Naive thymus-derived CD4-positive, alpha-beta T cell (primary cell): ENCODE measurements around the gene ARFGAP1. TPM values are rescaled to one million over a fixed set of nuclear protein-coding genes. Genes with fewer than 3 reads are reported as not detected.

Experiments used
- ATAC-seq: fragments of 150-1000 bp; cut with Tn5 transposase; 2 replicates; pipeline ENCODE4 v1.10.0; 2021; ENCODE audit warnings: mild to moderate bottlenecking, moderate library complexity
- CTCF ChIA-PET: fragments of 350-600 bp; sonication (Branson Sonifier 250); formaldehyde crosslinking; loops from one replicate; lab custom pipeline; 2021; ENCODE audit warnings: antibody characterized with exemption; lab: Charles Lee
- POLR2A ChIA-PET: fragments of 350-600 bp; sonication (Branson Sonifier 250); formaldehyde crosslinking; loops from one replicate; lab custom pipeline; 2021; ENCODE audit warnings: antibody characterized with exemption, inconsistent platforms; lab: Charles Lee
- DNase-seq, 9 donors: peaks; one replicate each; pipeline versions ENCODE4 v3.0.0 to v3.0.0-alpha.2; 2020 to 2022; ENCODE audit warnings: mixed read lengths in 1 of 9
- H3K27ac ChIP-seq: one replicate; pipeline ENCODE4 v1.7.0; 2013; ENCODE audit warnings: mild to moderate bottlenecking, low read depth, low read length, moderate library complexity
- H3K27me3 ChIP-seq, 2 donors: one replicate each; pipeline ENCODE4 v1.7.0; 2013; ENCODE audit warnings: low read length in 2 of 2, mild to moderate bottlenecking in 2 of 2, moderate library complexity in 2 of 2; ENCODE audit not compliant: control insufficient read depth in 2 of 2, insufficient read depth in 2 of 2
- H3K36me3 ChIP-seq, 3 experiments: 1 replicate in 2 of 3; 2 replicates in 1 of 3; pipeline ENCODE4 v1.7.0; 2013; ENCODE audit warnings: low read length in 3 of 3, mild to moderate bottlenecking in 3 of 3, moderate library complexity in 1 of 3; ENCODE audit not compliant: insufficient read depth in 3 of 3, control insufficient read depth in 2 of 3
- H3K4me1 ChIP-seq, 2 donors: one replicate each; pipeline ENCODE4 v1.7.0; 2013; ENCODE audit warnings: low read length in 2 of 2, mild to moderate bottlenecking in 2 of 2, moderate library complexity in 1 of 2; ENCODE audit not compliant: control insufficient read depth in 2 of 2, insufficient read depth in 2 of 2
- H3K4me3 ChIP-seq: 2 replicates; pipeline ENCODE4 v1.7.0; 2013; ENCODE audit warnings: mild to moderate bottlenecking, low read length
- H3K9me3 ChIP-seq, 3 experiments: 1 replicate in 2 of 3; 2 replicates in 1 of 3; pipeline ENCODE4 v1.7.0; 2013; ENCODE audit warnings: low read length in 3 of 3; ENCODE audit not compliant: control insufficient read depth in 2 of 3
- H3K27ac Mint-ChIP-seq, 9 donors: one replicate each; pipeline ENCODE4 v1.8.0; 2020 to 2022; ENCODE audit warnings: mixed read lengths in 9 of 9, mild to moderate bottlenecking in 8 of 9, moderate library complexity in 5 of 9, inconsistent platforms in 2 of 9
- H3K27me3 Mint-ChIP-seq, 5 donors: one replicate each; pipeline ENCODE4 v1.8.0; 2021 to 2022; ENCODE audit warnings: mixed read lengths in 5 of 5, mild to moderate bottlenecking in 1 of 5
- H3K36me3 Mint-ChIP-seq, 5 donors: one replicate each; pipeline ENCODE4 v1.8.0; 2020 to 2022; ENCODE audit warnings: mixed read lengths in 5 of 5, mild to moderate bottlenecking in 3 of 5, inconsistent platforms in 1 of 5
- H3K4me1 Mint-ChIP-seq, 7 donors: one replicate each; pipeline ENCODE4 v1.8.0; 2020 to 2022; ENCODE audit warnings: mixed read lengths in 7 of 7, mild to moderate bottlenecking in 3 of 7, inconsistent platforms in 1 of 7
- H3K4me3 Mint-ChIP-seq, 10 donors: one replicate each; pipeline ENCODE4 v1.8.0; 2020 to 2022; ENCODE audit warnings: mild to moderate bottlenecking in 10 of 10, mixed read lengths in 10 of 10, moderate library complexity in 6 of 10, inconsistent platforms in 2 of 10
- H3K9me3 Mint-ChIP-seq, 11 donors: one replicate each; pipeline ENCODE4 v1.8.0; 2020 to 2022; ENCODE audit warnings: mixed read lengths in 11 of 11, mild to moderate bottlenecking in 4 of 11, inconsistent platforms in 1 of 11, moderate library complexity in 1 of 11
- intact Hi-C, 2 donors: fragments of 100-400 bp; cut with micrococcal nuclease; formaldehyde crosslinking; loops; one replicate each; pipeline ENCODE4 v1.15.1; 2023
- polyA plus RNA-seq, 2 donors: library from polyadenylated mRNA; unstranded; fragments of 300-500 nt; fragmentation: Illumina TruSeq; gene quantifications; one replicate each; pipeline ENCODE4 v1.2.3, GENCODE V29; 2021
- total RNA-seq, 6 experiments: library from RNA in 5 of 6; stranded (reverse) in 5 of 6; gene quantifications; 1 replicate in 5 of 6; 2 replicates in 1 of 6; pipeline ENCODE4 v1.2.3 and lab custom pipeline; 2021 to 2026

ARFGAP1 gene
- total and polyA plus RNA-seq, 7 experiments from 2014 or later: 15.9 to 119 (median 105) TPM

DNA sequence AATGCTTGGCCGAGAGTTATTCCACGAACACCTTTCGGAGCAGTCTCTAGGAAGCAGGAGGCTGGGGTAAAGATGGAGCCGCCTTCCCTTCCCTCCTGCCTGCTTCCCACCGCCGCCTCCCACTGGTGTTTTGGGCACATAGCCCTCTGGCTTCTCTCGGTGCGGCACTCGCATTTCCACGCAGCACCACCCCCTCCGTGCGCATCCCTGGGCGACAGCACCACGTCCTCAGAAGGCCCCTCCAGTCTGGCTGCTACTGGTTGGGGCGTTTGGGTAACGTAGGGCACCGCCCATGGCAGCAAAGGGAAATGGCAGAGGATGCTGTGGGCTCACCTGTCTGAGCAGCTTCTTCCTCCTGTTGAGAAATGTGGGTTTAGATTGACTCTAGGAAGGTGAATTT is 22.8 kb downstream of the ARFGAP1 start:
- peaks cover 9 to 17% (median 13%) of the 10 kb centered on the region in 5 donors for H3K27me3 Mint-ChIP-seq
- DNase-seq (peak in 5 of 9 donors; percentile 15 to 32 (median 25)), ATAC-seq (peak; percentile 44)
- intact Hi-C loops: no loop called here
- no peak overlapping the region for H3K27ac ChIP-seq
- no peak overlapping the region for H3K4me3 ChIP-seq
- CTCF ChIA-PET: interaction anchor here (1.2 kb wide), 1 partner anchor 11 kb away, joined by 3 read pairs; no protein-coding TSS in a partner anchor
- peaks cover 0 to 3% (median 0%) of the 10 kb centered on the region in 11 donors for H3K9me3 Mint-ChIP-seq
- H3K36me3 Mint-ChIP-seq: peaks cover 0 to 3% (median 0%) of the 10 kb centered on the region in 5 donors
- H3K27me3 ChIP-seq: no peaks in the 10 kb centered on the region
- peak overlapping the region in 2 of 9 donors; percentile 40 to 66 for H3K27ac Mint-ChIP-seq
- peaks cover 0 to 7% of the 10 kb centered on the region in 2 donors for H3K4me1 ChIP-seq
- H3K36me3 ChIP-seq: no peaks in the 10 kb centered on the region
- H3K4me1 Mint-ChIP-seq: peaks cover 5 to 15% (median 9%) of the 10 kb centered on the region in 7 donors
- no peaks in the 10 kb centered on the region for H3K9me3 ChIP-seq
- H3K4me3 Mint-ChIP-seq: peak overlapping the region in 5 of 10 donors; percentile 30 to 57 (median 41)
- POLR2A ChIA-PET: interaction anchor here (2.0 kb wide), 1 partner anchor 11 kb away, joined by 5 read pairs; no protein-coding TSS in a partner anchor

DNA sequence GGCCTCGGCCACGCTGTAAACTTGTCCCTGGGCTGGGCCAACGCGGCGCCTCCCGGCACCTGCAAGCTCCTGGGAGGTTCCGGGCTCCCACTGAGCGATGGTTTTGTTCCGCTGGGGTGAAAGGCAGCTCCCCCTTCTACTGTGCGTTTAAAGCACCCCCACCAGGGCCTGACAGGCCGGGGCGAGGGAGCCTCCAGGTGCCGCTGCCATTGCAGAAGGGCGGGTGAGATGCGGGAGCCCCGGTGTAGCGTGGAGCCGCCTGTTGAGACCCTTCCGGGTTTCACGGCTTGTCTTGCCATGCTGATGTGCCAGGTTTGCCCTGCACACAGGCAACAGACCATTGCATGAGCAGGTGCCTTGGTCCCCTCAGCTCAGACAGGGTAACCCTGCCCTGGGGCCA is 23.2 kb downstream of the ARFGAP1 start:
- Histone ChIP-seq H3K9me3 (no peaks in the 10 kb centered on the region), H3K4me1 (peaks cover 0 to 7% of the 10 kb centered on the region in 2 donors), H3K36me3 (no peaks in the 10 kb centered on the region), H3K4me3 (no peak overlapping the region), H3K27ac (no peak overlapping the region), H3K27me3 (no peaks in the 10 kb centered on the region)
- intact Hi-C loops: no loop called here
- POLR2A ChIA-PET: interaction anchor here (2.0 kb wide), 1 partner anchor 11 kb away, joined by 5 read pairs; no protein-coding TSS in a partner anchor
- CTCF ChIA-PET: interaction anchor here (0.5 kb wide), 1 partner anchor 9 kb away, joined by 4 read pairs; no protein-coding TSS in a partner anchor
- Mint-ChIP-seq H3K27ac (peak overlapping the region in 1 of 9 donors; percentile 40), H3K27me3 (peaks cover 11 to 18% (median 17%) of the 10 kb centered on the region in 5 donors), H3K36me3 (peaks cover 0 to 3% (median 0%) of the 10 kb centered on the region in 5 donors), H3K4me1 (peaks cover 5 to 15% (median 9%) of the 10 kb centered on the region in 7 donors), H3K4me3 (peak overlapping the region in 4 of 10 donors; percentile 30 to 57 (median 38)), H3K9me3 (peaks cover 0 to 5% (median 1%) of the 10 kb centered on the region in 11 donors)
- ATAC-seq (peak; percentile 7), DNase-seq (peak in 1 of 9 donors; percentile 6)

- no peaks in the 10 kb centered on the region for H3K27me3 ChIP-seq
- Mint-ChIP-seq H3K4me1 (peaks cover 5 to 15% (median 9%) of the 10 kb centered on the region in 7 donors), H3K27me3 (peaks cover 15 to 27% (median 23%) of the 10 kb centered on the region in 5 donors), H3K27ac (no peak overlapping the region), H3K9me3 (peaks cover 2 to 10% (median 4%) of the 10 kb centered on the region in 11 donors), H3K4me3 (no peak overlapping the region), H3K36me3 (peaks cover 0 to 3% (median 0%) of the 10 kb centered on the region in 5 donors)
- no peak overlapping the region for H3K27ac ChIP-seq
- H3K36me3 ChIP-seq: no peaks in the 10 kb centered on the region
- ATAC-seq (no peak), DNase-seq (no peak)
- intact Hi-C loops: no loop called here
- POLR2A ChIA-PET: interaction anchor here (0.6 to 2.0 kb wide), 2 partner anchors 12 to 96 kb away, joined by 3 to 5 read pairs; no protein-coding TSS in a partner anchor
- CTCF ChIA-PET: interaction anchor here (0.5 kb wide), 1 partner anchor 10 kb away, joined by 4 read pairs; no protein-coding TSS in a partner anchor
- H3K4me3 ChIP-seq: no peak overlapping the region
- peaks cover 0 to 7% of the 10 kb centered on the region in 2 donors for H3K4me1 ChIP-seq
- H3K9me3 ChIP-seq: no peaks in the 10 kb centered on the region
These were observed 24.1 kb downstream of the ARFGAP1 start for GRCh38 chr20:63296531-63297299.

DNA sequence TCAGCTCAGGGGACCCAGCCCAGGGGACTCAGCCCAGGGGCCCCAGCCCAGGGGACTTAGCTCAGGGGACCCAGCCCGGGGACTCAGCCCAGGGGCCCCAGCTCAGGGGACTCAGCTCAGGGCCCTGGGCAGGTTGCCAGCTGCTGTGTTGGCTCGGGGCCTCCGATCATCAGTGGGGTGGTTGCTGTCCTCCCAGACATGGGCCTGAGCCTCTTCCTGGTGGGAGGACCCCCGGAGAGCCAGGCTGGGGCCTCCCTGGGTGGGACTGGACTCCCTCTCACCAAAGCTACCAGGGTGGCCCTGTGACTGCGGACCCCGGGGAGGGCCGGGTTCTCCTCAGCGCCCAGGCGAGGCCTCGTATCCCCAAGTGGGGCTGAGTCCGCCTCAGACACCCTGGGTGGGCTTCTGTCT is 24.8 kb downstream of the ARFGAP1 start:
- Histone ChIP-seq H3K27ac (no peak overlapping the region), H3K27me3 (no peaks in the 10 kb centered on the region), H3K36me3 (no peaks in the 10 kb centered on the region), H3K4me1 (peaks cover 0 to 7% of the 10 kb centered on the region in 2 donors), H3K4me3 (no peak overlapping the region), H3K9me3 (no peaks in the 10 kb centered on the region)
- H3K4me3 Mint-ChIP-seq: no peak overlapping the region
- H3K27me3 Mint-ChIP-seq: peaks cover 15 to 29% (median 27%) of the 10 kb centered on the region in 5 donors
- DNase-seq (no peak), ATAC-seq (no peak)
- peaks cover 0 to 3% (median 0%) of the 10 kb centered on the region in 5 donors for H3K36me3 Mint-ChIP-seq
- no peak overlapping the region for H3K27ac Mint-ChIP-seq
- peaks cover 2 to 15% (median 7%) of the 10 kb centered on the region in 11 donors for H3K9me3 Mint-ChIP-seq
- ChIA-PET CTCF (no interaction called here), POLR2A (no interaction called here)
- H3K4me1 Mint-ChIP-seq: peaks cover 5 to 15% (median 9%) of the 10 kb centered on the region in 7 donors
- intact Hi-C loops: no loop called here

DNA sequence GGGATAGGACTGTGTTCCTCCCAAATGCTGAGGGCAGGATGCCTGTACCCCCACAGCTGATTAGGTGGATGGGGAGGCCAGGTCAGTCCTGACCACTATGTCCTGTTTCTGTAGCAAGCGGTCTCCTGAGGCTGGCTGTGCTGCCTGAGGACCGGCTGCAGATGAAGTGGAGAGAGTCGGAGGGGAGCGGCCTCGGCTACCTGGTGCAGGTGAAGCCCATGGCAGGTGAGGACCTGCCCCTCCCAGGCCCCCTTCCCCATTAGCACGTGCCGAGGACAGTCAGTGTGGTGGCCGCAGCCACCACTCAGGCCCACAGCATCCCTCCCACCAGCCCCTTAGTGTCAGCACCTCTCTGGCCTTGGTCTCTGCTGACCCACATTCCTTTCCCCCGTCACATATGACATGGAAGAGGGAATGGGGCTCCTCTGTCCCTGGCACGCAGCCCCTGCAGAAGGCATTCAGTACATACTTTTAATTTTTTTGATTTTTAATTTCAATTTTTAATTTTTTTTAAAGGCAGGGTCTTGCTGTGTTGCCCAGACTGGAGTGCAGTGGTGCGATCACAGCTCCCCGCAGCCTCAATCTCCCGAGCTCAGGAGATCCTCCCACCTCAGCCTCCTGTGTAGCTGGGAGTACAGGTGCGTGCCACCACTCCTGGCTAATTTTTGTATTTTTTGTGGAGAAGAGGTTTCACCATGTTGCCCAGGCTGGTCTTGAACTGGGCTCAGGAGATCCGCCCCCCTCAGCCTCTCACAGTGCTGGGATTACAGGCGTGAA is 25.4 kb downstream of the ARFGAP1 start:
- Histone ChIP-seq H3K27ac (no peak overlapping the region), H3K36me3 (no peaks in the 10 kb centered on the region), H3K27me3 (no peaks in the 10 kb centered on the region), H3K9me3 (no peaks in the 10 kb centered on the region), H3K4me1 (peaks cover 0 to 7% of the 10 kb centered on the region in 2 donors), H3K4me3 (no peak overlapping the region)
- no peak overlapping the region for H3K27ac Mint-ChIP-seq
- H3K4me3 Mint-ChIP-seq: no peak overlapping the region
- ATAC-seq (no peak), DNase-seq (no peak)
- peaks cover 5 to 15% (median 9%) of the 10 kb centered on the region in 7 donors for H3K4me1 Mint-ChIP-seq
- H3K9me3 Mint-ChIP-seq: peaks cover 2 to 21% (median 11%) of the 10 kb centered on the region in 11 donors
- H3K36me3 Mint-ChIP-seq: peaks cover 0 to 3% (median 0%) of the 10 kb centered on the region in 5 donors
- POLR2A ChIA-PET: no interaction called here
- CTCF ChIA-PET: no interaction called here
- peaks cover 18 to 34% (median 32%) of the 10 kb centered on the region in 5 donors for H3K27me3 Mint-ChIP-seq
- intact Hi-C loops: no loop called here

DNA sequence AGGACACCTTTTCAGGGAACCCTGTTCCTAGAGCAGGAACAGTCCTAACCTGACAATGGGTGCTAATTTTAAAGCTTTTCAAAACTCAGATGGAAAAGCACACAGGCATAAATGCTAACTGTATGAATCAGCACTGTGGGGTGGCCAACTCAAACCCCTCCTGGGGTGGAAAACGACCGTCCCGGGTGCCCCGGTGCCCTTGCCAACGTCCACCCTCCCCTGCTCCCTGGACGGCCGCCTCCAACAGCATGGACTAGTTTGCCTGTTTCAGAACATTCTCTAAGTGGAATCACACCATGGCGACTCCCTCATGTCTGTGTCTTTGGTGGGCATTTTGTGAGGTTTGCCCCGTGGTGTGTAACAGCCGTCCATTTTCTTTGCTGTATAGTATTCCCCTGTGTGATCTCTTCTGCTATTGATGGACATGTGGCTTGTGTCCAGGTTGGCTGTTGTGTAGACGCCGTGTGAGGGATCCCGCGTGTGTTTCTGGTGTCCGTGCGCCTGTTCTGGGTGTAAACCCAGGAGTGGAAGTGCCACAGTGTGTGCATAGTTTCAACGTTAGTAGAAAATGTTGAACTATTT is 26.2 kb downstream of the ARFGAP1 start:
- peaks cover 0 to 3% (median 0%) of the 10 kb centered on the region in 5 donors for H3K36me3 Mint-ChIP-seq
- H3K27ac ChIP-seq: no peak overlapping the region
- DNase-seq (no peak), ATAC-seq (no peak)
- no peaks in the 10 kb centered on the region for H3K27me3 ChIP-seq
- CTCF ChIA-PET: interaction anchor here (0.8 kb wide), 1 partner anchor 14 kb away, joined by 3 read pairs; no protein-coding TSS in a partner anchor
- H3K9me3 ChIP-seq: no peaks in the 10 kb centered on the region
- peaks cover 5 to 15% (median 9%) of the 10 kb centered on the region in 7 donors for H3K4me1 Mint-ChIP-seq
- no peak overlapping the region for H3K4me3 ChIP-seq
- peaks cover 2 to 21% (median 11%) of the 10 kb centered on the region in 11 donors for H3K9me3 Mint-ChIP-seq
- no peak overlapping the region for H3K4me3 Mint-ChIP-seq
- peaks cover 0 to 7% of the 10 kb centered on the region in 2 donors for H3K4me1 ChIP-seq
- POLR2A ChIA-PET: no interaction called here
- H3K36me3 ChIP-seq: no peaks in the 10 kb centered on the region
- H3K27me3 Mint-ChIP-seq: peaks cover 18 to 34% (median 32%) of the 10 kb centered on the region in 5 donors
- no peak overlapping the region for H3K27ac Mint-ChIP-seq
- intact Hi-C loops: no loop called here
